ENCODE measurements around the gene PDE4C.

Gene PDE4C
- total RNA-seq: 0 to 0.88 (median 0) reads per million in 17 experiments

DNA sequence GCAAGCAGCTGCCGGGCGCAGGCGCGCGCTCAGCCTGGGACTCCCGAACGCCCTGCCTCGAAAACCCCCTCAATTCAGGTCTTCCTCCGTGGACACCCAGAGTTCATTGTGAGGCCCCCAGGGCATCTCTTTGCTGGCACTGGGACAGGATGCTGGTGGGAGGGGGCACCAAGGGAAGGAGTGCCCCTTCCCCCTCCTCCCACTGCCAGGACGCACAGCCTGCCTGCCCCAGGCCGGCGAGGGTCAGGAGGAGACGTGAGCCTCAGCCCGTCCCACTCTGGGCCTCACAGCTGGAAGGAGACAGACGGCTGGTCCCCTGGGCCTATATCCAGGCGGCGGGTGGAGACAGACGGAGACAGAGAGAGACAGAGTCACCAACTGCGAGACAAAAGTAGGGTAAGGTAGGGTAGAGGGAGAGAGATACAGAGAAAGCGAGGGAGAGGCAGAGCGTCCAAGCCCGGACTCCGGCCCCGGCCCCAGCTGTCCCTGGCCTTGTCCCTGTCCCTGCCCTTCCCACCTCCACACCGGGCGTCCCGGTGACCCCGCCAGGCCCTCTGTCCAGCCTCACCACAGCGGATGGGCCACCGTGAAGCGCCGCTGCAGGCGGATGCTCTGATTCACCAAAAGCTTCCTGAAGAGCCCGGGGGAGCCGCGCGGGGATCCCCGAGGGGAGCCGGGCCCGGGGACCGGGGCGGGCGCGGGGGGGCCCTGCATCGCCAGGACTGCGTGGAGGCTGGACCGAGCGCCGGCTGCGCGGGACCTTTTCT is at the start of gene PDE4C:
TSS of gene PDE4C (minus strand) at position 737 of the 767 bp plus-strand sequence. CDS start at position 714, 23 bp downstream.
- DNase-seq: peak in 1 of 4 experiments; percentile 26

DNA sequence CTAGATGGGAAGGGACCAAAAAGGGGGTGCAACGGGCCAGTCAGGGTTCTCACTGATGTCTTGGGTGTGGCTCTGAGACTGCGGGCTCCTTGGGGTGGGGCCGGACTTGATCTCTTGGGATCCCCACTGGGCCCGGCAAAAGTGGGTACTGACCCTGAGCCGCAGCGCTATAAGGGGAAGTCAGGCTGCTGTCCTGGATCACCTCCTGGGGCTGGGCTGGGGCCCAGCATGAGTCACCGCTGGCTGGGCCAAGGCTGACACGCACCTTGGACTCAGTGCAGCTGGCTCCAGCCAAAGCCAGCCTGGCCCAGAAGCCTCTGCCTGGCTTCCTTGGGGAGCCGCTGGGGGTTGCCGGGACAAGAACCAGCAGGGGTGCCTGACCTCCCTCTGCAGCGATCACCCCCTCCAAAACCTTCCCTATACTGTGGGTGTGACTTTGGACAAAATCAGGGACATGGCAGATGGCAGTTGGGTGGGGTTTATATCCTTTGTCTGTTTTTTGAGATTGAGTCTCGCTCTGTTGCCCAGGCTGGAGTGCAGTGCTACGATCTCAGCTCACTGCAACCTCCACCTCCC is 48.6 kb upstream of the PDE4C start:
- peak; percentile 79 to 88 (median 84) for DNase-seq

DNA sequence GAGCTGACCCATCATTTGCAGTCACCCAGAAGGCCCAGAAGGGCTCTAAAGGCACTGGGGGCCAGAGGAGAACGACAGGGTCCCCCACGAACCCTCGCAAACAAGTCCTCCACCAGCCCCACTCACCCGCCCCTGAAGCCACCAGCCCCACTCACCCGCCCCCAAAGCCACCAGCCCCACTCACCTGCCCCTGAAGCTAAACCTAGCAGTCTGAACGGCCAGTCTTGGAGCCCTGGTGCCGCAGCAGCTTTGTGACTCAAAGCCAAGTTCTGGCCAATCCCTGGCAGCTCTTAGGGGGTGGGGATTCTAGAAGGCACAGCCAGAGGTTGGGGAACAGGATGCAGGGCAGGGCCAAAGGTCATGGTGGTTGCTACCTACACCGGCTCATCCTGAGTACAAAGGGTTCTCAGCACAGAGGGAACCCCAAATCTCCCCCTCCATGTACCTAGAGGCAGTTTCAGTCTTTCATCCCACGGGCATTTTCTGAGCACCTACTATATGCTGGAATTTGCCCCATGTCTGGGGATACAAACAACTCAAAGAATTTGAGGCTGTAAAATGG is 48.1 kb upstream of the PDE4C start, which contains the start of gene IQCN:
TSS of gene IQCN (minus strand) at position 234 of the 562 bp plus-strand sequence. CDS start 4,974 bp downstream, outside the sequence.
- peak; percentile 18 to 41 (median 26) for DNase-seq

DNA sequence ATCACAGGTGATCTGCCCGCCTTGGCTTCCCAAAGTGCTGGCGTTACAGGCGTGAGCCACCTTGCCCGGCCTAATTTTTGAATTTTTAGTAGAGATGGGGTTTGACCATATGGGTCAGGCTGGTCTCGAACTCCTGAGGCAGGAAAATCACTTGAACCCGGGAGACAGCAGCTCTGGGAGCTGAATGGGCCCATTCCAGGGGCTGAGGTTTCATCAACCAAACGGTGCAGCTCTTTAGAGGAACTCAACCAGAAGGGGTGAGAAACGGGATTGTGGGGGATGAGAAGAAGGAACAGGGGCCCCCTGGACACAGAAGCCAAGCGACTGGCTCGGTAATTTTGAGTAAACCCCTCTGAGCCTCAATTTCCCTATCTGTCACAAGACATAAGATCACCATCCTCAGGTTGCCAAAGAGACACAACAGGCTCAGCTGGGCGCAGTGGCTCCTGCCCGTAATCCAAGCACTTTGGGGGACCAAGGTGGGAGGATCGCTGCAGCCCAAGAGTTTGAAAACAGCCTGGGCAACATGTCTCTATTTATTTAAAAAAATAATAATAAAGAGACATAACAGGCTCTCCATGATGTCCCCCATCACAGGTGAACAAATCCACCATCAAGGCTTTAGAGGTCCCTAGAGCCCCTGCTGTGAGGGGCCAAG is 47.5 kb upstream of the PDE4C start:
- DNase-seq: no peak

DNA sequence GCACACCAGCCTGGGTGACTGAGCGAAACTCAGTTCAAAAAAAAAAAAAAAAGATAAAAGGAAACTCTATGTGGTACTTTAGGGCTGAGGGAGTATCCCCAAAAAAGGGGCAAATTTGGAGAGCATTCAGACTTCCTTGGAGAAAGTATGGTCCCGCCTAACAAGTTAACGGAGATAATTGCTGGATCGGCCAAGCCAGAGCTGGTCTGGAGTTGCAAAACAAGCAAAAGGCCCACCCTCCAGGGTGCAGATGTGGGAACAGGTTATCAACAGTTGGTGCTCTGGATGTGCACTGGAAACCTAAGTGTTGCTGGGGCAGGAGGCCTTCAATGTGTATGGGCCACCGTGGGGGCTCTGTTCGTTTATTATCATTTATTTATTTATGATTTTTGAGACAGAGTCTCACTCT is 45.2 kb upstream of the PDE4C start:
- DNase-seq: no peak

DNA sequence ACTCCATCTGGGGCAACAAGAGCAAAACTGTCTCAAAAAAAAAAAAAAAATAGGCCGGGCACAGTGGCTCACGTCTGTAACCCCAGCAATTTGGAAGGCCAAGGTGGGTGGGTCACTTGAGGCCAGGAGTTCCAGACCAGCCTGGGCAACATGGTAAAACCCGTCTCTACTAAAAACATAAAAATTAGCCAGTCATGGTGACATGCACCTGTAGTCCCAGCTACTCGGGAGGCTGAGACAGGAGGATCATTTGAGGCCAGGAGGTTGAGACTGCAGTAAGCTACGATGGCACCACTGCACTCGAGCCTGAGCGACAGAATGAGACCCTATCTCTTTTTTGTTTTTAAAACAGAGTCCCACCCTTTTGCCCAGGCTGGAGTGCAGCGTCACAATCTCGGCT is 44.1 kb upstream of the PDE4C start:
- no peak for DNase-seq

DNA sequence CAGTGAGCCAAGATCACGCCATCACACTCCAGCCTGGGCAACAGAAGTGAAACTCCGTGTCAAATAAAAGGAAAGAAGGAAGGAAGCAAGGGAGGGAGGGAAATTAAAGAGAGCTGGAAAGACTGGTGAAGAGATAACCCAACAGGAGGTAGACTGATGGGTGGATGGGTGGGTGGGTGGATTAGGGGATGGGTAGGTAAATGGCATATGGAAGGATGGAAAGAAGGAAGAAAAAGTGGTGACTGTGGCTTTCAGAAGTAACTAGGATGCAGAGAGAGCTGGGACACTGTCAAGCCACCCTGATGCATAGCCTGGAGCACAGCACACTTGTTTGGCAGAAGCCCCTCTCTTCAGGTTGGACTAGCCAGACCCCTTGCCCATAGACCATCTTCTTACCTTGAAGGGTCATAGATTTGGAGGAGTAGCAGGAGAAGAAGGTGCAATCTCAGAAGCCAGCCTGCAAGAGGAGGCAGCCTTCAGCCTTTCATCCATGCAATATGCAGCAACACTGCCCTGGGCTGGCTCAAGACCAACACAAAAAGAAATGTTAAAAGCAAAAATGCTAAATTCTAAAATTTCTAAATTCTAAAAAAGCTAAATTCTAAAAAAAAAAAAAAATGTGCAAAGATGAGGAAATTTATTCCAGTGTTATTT is 43.0 kb upstream of the PDE4C start:
- no peak for DNase-seq

DNA sequence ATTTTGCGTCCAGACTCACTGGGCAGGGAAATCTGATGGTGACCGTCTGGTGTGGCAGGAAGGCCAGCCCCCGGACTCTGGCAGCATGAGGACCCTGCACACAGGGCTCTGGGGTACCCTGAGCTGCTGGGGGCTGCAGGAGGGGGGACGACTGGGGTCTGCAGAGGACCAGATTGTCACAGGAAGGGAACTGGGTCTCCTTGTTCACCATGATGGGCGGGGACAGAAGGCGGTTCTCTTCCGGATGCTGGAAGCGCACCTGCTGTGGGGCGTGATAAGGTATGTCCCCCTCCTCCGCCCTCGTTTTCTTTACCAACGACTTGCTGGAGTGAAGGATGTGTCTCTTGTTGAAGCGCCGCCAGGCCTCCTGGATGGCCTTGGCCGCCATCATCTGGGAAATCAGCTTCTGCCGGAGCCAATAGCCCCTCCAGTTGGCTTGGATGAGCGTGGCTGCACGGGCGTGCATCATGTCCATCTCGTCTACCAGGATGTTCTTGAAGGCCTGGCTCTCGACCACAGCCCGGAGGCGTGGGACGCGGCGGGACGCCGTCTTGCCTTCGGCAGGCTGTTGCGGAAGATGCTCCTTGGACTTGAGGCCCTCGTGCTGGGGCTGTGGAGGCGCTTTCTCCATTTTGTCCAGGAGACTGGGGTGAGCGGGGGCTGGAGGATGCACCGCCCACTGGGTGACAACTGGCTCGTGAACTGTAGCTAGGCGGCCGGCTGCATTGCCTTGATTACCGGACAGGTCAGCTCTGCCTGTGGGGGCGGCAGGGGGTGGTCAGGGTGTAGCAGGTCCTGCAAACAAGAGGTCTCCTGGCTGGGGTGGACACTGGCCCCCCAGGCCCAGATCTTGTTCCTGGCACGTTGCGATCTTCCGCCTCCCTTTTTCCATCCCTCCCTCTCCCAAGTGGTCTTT is 40.8 kb upstream of the PDE4C start:
- DNase-seq: no peak

DNA sequence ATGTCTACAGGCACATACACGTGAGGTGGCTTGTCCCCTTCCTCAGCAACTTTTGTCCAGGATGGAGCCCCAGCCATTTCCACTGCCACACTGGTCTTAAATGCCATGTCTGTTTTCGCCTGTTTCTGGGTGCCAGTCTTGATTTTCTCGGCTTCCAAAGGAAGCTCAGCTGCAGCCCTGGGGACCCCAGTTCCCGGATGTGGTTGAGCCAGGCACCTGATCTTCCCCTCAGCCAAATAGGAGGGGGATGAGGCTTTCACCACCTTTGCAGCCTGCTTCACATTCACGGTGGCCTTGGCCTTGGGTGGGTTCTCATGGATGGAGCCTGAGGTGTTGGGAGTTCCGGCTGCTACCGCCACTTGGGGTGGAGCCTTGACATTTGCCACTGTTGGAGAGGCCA is 39.3 kb upstream of the PDE4C start:
- no peak for DNase-seq

DNA sequence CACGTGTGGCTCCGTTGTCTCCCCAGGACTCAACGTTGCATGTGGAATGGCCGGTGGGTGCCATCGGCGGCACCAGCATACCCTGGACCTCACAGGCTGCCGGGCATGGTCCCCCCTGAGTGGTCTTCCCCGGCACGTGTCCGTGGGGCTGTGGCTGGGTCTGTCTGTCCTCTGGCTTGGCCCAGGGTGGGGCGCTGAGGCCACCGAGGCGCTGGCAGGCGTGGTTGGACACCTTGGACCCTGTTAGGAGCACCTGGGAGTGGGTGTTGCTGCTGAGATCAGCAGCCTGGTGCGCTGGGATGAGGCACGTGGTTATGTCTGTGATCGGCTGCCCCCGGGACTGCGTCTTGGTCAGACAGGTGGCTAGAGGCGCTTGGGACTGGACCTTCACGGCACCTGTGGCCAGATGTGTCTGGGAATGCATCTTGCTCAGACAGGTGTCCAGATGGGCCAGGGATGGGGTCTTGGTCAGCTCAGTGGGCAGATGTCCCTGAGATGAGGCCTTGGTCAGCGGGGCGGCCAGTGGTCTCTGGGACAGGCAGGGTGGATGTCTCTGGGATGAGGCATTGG is 38.8 kb upstream of the PDE4C start:
- DNase-seq: no peak

DNA sequence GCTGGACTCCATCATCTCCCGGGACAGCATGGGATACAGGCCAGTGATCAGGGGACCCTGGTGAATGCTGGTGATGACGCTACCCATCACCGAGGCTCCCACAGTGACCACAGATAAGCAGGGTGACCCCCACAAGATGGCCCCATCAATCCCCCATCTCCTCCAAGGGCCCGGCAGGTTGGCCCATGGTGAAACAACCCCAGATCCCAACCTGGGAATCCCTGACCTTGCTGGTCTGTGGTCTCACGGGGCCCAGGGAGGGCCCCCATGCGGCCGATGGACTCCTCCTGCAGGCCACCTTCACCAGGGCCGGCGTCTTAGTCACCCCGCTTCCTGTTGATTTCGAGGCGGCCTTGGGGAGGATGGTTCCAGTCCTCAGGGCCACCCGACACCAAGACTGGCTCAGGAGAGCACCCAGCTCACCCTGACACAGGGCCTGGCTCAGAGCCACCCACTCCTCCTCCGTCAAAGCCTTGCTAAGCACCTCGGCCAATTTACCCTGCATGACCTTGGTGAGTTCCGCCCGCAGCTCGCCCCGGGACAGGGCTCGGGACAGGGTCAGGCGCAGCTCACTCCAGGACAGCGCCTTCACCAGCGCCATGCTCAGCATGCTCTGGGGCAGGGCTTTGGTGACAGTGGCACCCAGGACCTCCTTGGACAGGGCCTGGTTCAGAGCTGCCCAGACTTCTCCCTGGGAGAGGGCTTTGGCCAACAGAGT is 38.1 kb upstream of the PDE4C start:
- DNase-seq: no peak

DNA sequence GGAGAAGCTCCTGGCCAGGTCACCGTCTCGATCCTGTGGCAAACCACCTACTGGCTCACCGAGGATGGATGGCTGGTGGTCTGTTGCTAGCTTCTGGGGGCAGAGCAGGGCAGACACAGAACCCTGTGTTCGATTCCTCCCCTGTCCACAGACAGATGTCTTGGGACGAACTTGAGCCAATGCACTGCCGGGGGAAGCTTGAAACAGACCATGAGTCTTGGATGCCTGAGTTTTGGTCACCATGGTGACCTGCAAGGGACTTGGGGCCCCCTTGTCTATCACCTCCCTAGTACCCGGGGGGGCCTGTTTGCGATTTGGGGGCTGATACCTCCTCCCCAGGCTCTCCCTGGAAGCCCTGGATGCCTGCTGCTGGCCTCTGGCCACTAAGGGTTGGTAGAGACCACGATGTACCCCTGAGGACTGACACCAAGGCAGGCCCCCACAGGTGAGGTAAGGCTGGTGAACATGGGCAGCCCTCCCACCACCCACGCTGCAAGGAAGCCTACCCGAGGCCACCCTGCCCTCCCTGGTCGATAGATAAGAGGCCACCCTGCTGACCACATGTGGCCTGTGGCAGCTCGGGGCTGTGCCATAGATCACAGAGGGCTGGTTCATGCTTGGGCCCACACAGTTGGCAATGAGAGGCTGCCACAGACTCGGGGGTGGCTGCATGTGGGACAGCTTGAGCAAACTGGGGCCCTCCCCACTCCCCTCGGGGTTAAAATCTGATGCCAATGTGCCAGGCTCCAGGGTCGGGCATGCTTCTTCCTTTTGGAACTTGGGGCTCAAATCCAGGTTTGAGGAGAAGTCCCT is 37.3 kb upstream of the PDE4C start:
- no peak for DNase-seq

DNA sequence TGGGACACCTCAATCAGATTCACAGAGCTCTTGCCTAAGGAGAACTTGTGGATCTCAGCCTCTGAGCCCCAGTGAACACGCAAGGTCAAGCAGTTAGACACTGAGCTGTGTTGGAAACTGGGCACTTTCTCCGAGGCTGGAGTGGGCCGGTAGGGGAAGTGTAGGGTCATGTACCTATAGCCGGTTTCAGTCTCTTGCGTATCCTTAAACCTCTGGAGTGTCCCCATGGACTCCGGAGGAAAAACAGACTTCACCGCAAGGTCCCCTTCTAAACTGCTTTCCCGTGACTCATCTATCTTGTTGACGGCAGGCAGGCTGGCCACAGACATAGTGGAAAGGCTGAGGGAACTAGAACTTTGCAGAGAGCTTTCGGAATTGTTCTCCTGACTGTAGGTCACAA is 36.7 kb upstream of the PDE4C start:
- no peak for DNase-seq

DNA sequence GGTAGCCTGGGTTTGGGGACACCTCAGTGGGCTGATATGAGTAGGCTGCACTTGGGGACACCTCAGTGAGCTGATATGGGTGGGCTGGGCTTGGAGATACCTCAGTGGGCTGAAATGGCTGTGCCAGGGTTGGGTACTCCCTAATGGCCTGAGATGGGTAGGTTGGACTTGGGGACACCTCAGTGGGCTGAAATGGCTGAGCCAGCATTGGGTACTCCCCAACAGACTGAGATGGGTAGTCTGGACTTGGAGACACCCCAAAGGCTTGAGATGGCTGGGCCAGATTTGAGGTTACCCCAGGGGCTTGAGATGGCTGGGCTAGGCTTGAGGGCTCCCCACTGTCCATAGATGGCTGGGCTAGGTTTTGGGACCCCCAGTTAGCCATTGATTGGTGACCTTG is 35.9 kb upstream of the PDE4C start:
- DNase-seq: no peak

DNA sequence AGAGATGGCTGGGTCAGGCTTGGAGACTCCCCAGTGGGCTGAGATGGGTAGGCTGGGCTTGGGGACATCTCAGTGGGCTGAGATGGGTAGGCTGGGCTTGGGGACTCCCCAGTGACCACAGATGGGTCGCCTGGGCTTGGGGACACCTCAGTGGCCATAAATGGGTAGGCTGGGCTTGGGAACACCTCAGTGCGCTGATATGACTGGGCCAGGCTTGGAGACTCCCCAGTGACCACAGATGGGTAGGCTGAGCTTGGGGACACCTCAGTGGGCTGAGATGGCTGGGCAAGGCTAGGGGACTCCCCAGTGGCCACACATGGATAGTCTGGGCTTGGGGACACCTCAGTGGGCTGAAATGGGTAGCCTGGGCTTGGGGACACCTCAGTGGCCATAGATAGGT is 35.2 kb upstream of the PDE4C start:
- no peak for DNase-seq

DNA sequence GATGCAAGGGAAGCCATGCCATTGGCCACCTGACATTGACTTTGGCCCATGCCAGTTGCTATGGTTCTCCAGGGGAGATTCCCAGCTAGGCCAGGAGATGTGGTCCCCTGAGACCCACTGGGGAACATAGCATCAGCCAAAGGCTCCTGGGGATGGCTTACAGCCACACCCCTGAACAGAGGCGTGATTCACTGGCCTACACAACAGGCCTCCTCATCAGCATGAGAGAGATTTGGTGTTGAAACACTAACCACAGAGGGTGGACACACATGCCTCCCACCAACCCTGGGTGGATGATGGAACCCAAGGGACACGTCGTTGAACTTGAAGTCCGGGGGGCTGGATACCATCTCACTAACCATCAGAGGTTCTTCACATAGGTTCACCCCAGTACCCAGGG is 33.7 kb upstream of the PDE4C start:
- DNase-seq: peak in 2 of 4 experiments; percentile 30 to 31

DNA sequence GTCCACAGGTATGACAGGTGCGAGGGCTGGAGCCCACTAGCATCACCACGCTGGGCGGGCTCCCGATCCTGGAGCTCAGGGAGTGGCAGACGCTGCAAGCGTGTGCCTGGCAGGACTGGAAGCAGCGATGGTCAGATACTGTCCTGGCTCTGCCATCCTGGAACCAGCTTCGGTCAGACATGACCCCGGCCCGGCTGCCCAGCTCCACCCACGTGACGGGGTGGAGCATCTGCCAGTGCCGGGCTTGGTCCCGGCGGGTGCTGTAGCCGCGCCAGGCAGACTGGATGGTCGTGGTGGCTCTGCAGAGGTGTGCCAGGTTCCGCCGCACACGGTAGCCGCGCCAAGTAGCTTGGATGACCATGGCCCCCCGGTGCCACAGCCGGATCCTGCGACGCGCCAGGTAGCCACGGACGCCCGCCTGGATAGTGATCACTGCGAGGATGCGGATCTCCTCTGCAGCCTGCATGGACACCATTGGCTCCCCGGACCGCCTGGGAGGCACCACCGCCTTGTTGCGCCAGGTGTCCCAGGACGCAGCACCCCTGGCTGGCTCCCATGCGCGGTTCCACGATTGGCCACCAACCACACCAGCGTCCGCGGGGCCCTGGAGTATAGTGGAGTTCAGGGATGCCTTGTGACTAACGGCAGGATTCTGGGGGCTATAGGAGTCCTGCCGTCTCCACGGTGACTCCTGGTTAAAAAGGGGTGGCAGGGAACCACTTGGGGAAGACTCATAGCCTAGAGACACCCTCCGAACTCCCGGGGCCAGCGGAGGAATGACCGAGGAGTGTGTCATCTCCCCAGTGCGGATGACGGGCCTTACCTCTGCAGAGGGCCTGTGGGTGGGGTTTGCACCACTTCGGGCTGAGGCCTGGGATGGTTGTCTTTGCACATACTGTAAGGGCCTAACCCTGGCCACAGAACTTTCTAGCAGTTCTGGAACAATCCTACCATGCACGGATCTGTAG is 31.5 kb upstream of the PDE4C start:
- no peak for DNase-seq
